ENCODE data around the gene KLF7. TPM values are rescaled to one million over a fixed set of nuclear protein-coding genes. Genes with fewer than 3 reads are reported as not detected.

Gene KLF7
- total RNA-seq, 4 donors from 2014 or later = 23.0 to 76.3 (median 32.4) TPM

GRCh38 chr2:207128867-207129266 lies 36.9 kb downstream of the KLF7 start:
- ATAC-seq (ENCODE audit: low FRiP score) = no peak
- TF ChIP-seq CTCF (IDR thresholded peaks at IDR 0.05) = no peak
- no peak for DNase-seq (ENCODE audit: low spot score)

GRCh38 chr2:207126724-207127308 lies 38.9 kb downstream of the KLF7 start:
- no peak for TF ChIP-seq CTCF (IDR thresholded peaks at IDR 0.05)
- DNase-seq (ENCODE audit: low spot score) (no peak), ATAC-seq (ENCODE audit: low FRiP score) (no peak)

- no peak for TF ChIP-seq CTCF (IDR thresholded peaks at IDR 0.05)
- DNase-seq (ENCODE audit: low spot score) (no peak), ATAC-seq (ENCODE audit: low FRiP score) (no peak)
These were observed 41.9 kb downstream of the KLF7 start for GRCh38 chr2:207123776-207124391.

GRCh38 chr2:207123335-207123744 lies 42.4 kb downstream of the KLF7 start:
- TF ChIP-seq CTCF (IDR thresholded peaks at IDR 0.05) = no peak
- DNase-seq (ENCODE audit: low spot score) = no peak
- no peak for ATAC-seq (ENCODE audit: low FRiP score)

GRCh38 chr2:207122651-207123334 lies 43.0 kb downstream of the KLF7 start:
- DNase-seq (ENCODE audit: low spot score) (no peak), ATAC-seq (ENCODE audit: low FRiP score) (no peak)
- no peak for TF ChIP-seq CTCF (IDR thresholded peaks at IDR 0.05)

GRCh38 chr2:207121784-207122183 lies 44.0 kb downstream of the KLF7 start:
- no peak for TF ChIP-seq CTCF (IDR thresholded peaks at IDR 0.05)
- DNase-seq (ENCODE audit: low spot score) (no peak), ATAC-seq (ENCODE audit: low FRiP score) (no peak)

- no peak for TF ChIP-seq CTCF (IDR thresholded peaks at IDR 0.05)
- no peak for DNase-seq (ENCODE audit: low spot score)
These were observed 46.7 kb downstream of the KLF7 start for GRCh38 chr2:207119048-207119447.

More at GRCh38 chr2:207119048-207119447, 46.7 kb downstream of the KLF7 start:
- no peak for ATAC-seq (ENCODE audit: low FRiP score)

Data from omental fat pad (tissue), 4 donors.